Body of pancreas (tissue), 4 donors: ENCODE measurements around the gene NEMP2.

ENCODE experiments used
- CTCF ChIP-seq, 7 experiments: fragments of 450-650 bp in 4 of 7; fragments of 200-600 bp in 3 of 7; sonication (generic) in 3 of 7; IDR thresholded peaks; one replicate each; pipeline ENCODE4 v1.5.1; 2016 to 2019; ENCODE audit warnings: antibody characterized with exemption in 7 of 7
- POLR2A ChIP-seq, 3 donors: fragments of 450-650 bp; IDR thresholded peaks; one replicate each; pipeline ENCODE4 v1.6.1; 2016; ENCODE audit warnings: antibody characterized with exemption in 3 of 3, mild to moderate bottlenecking in 2 of 3

- no peak for TF ChIP-seq CTCF (IDR thresholded peaks at IDR 0.05)
- no peak for TF ChIP-seq POLR2A (IDR thresholded peaks at IDR 0.05)
Observed at GRCh38 chr2:190563109-190563508, 28.6 kb upstream of the NEMP2 start.
